ENCODE results near the gene TTC23. TPM values are rescaled to one million over a fixed set of nuclear protein-coding genes. Genes with fewer than 3 reads are reported as not detected.

The TTC23 gene
- total and polyA plus RNA-seq, 2 donors (not counting 3 experiments of a cell fraction or from before 2014, with no cell fraction given) = 4.1 to 27.3 TPM

GRCh38 chr15:99123713-99124451 is 125.5 kb downstream of the TTC23 start:
- Histone ChIP-seq H3K4me2 (ENCODE audit: insufficient read depth, low read length) (peak overlapping the region; percentile 13), H3K9ac (replicated peaks; ENCODE audit: extremely low read depth, insufficient read depth, low read length) (peak overlapping the region; percentile 72), H3K4me1 (ENCODE audit: control insufficient read depth, extremely low read depth, insufficient read depth, low read length) (peaks cover 30% of the 10 kb centered on the region), H3K27me3 (ENCODE audit: control insufficient read depth in 2 of 2, insufficient read depth in 2 of 2, low read length in 2 of 2) (no peaks in the 10 kb centered on the region), H2AFZ (ENCODE audit: low read depth, low read length) (peak overlapping the region; percentile 12), H3K27ac (ENCODE audit: insufficient read depth, low read depth, low read length) (peak overlapping the region; percentile 88), H3K79me2 (ENCODE audit: control insufficient read depth, insufficient read depth, low read length) (no peaks in the 10 kb centered on the region), H4K20me1 (replicated peaks; ENCODE audit: control insufficient read depth, extremely low read depth, insufficient read depth, low read length) (no peaks in the 10 kb centered on the region), H3K4me3 (replicated peaks in 1 of 3; ENCODE audit: insufficient read depth in 1 of 3, low read depth in 1 of 3, low read length in 3 of 3) (no peak overlapping the region), H3K9me3 (replicated peaks; ENCODE audit: control insufficient read depth, insufficient read depth, low read length) (no peaks in the 10 kb centered on the region), H3K9me1 (replicated peaks; ENCODE audit: control insufficient read depth, extremely low read depth, insufficient read depth, low read length) (no peaks in the 10 kb centered on the region), H3K36me3 (ENCODE audit: control insufficient read depth in 2 of 2, extremely low read depth in 1 of 2, insufficient read depth in 2 of 2, low read length in 2 of 2) (no peaks in the 10 kb centered on the region)
- intact Hi-C loops (cut with micrococcal nuclease) (loop anchor here (1.0 to 5.0 kb wide), 7 partner anchors 11 to 443 kb away; partner anchors contain the start of genes LRRC28, MEF2A and SYNM), dilution Hi-C loops (cut with MboI; ENCODE audit: extremely low pct_ligation_motif_present, low sequenced_read_pairs) (no loop called here)
- DNase-seq (ENCODE audit: low read depth, low spot score) (peak; percentile 95), FAIRE-seq (peak; percentile 99)
- ChIA-PET POLR2A (interaction anchor here (1.5 kb wide), 1 partner anchor 18 kb away, joined by 4 read pairs; no protein-coding TSS in a partner anchor), CTCF (interaction anchor here (0.6 to 2.2 kb wide), 10 partner anchors 11 to 580 kb away, joined by 3 to 35 read pairs (median 4); partner anchors contain the start of gene SYNM)
- BruUV-seq (replicated peaks) = no TSS peak
- TF ChIP-seq POLR2A (IDR thresholded peaks at IDR 0.05; ENCODE audit: low read depth, low read length) = no peak
- peak; percentile 79 for TF ChIP-seq FOS (IDR thresholded peaks at IDR 0.05; ENCODE audit: borderline replicate concordance, insufficient read depth, low read length)
- peak; percentile 87 for TF ChIP-seq JUN (IDR thresholded peaks at IDR 0.05; ENCODE audit: borderline replicate concordance, insufficient read depth, insufficient read length, low read depth)
- TF ChIP-seq GATA2 (IDR thresholded peaks at IDR 0.05; ENCODE audit: insufficient read depth, insufficient read length, low read depth, low read length) = peak; percentile 33
- no peak for TF ChIP-seq MYC (IDR thresholded peaks at IDR 0.05; ENCODE audit: low read depth, low read length)
- TF ChIP-seq POLR2AphosphoS5 (IDR thresholded peaks at IDR 0.05; ENCODE audit: insufficient read depth, low read depth, low read length) = no peak

Measured in endothelial cell of umbilical vein (primary cell).